HG02884 (cell line): ENCODE data around the gene SDR9C7.
"Not testable (repeated sequence)": the region's sequence is repeated elsewhere in the genome, so short reads cannot be mapped to it uniquely, and the experiment has no call there.

Experiments used
- ATAC-seq: cut with Tn5 transposase; IDR thresholded peaks from one replicate; pipeline ENCODE4 v1.9.1; 2021; ENCODE audit warnings: mild to moderate bottlenecking, moderate library complexity; ENCODE audit not compliant: unreplicated experiment

SDR9C7 gene

DNA sequence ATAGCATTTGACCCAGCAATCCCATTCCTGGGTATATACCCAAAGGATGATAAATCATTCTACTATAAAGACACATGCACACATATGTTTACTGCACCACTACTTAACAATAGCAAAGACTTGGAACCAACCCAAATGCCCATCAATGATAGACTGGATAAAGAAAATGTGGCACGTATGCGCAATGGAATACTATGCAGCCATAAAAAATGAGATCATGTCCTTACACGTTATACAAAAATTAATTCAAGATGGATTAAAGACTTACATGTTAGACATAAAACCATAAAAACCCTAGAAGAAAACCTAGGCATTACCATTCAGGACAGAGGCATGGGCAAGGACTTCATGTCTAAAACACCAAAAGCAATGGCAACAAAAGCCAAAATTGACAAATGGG is 16.1 kb downstream of the SDR9C7 start:
- ATAC-seq: not testable (repeated sequence)

DNA sequence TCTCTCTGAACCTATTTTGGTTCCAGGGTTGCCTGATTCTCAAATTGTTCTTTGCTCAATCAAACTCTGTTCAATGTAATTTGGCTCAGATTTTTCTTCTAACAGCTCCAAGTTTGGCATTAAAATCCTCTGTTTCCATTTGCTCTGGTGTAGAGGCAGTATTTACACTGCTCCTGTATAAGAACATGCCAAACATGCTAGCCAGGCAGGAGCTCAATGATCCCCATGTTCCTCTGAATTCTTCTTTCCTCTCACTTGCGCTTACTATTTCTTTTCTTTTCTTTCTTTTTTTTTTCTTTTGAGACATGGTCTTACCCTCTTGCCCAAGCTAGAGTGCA is 17.2 kb downstream of the SDR9C7 start:
- no peak for ATAC-seq

DNA sequence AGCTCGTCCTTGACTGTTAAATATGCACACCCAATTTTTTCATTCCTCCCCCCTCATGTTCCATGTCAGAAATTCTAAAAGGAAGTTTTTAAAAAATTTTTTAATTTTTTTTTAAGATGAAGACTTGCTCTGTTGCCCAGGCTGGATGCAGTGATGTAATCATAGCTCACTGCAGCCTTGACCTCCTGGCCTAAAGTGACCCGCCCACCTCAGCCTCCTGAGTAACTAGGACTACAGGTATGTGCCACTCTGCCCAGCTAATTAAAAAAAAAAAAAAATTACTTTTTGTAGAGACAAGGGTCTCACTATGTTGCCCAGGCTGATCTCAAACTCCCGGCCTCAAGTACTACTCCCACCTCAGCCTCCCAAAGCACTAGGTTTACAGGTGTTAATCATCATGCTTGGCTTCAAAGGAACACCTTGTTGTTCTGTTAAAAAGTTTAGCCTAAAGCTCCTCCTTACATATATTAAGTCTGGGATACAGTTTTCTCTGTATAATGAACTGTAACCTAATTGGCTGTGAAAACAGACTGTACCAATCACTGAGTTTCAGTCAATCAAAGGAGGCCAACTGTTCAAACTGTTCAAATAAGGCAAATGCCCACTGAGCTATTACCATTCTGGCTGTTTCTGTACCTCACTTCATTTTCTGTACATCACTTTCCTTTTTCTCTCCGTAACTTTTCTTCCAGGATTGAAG is 17.8 kb downstream of the SDR9C7 start:
- no peak for ATAC-seq

DNA sequence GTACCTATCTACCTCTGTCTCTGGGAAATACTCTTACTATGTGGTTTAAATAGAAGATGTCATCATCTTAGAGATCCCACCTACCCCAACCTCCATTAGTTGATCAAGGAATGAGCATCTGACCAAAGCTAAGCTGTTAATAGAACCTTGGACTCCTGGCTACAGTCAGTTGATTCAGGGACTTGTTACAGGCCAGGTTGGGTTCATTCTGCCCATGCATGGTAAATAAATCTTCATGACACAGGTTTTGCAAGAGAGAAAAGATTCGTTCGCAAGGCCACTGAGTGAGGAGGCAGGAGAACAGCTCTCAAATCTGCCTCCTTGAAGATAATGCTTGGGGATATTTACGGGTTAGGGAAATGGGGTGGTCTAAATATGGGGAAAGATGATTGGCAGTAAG is 19.5 kb downstream of the SDR9C7 start:
- ATAC-seq: no peak

DNA sequence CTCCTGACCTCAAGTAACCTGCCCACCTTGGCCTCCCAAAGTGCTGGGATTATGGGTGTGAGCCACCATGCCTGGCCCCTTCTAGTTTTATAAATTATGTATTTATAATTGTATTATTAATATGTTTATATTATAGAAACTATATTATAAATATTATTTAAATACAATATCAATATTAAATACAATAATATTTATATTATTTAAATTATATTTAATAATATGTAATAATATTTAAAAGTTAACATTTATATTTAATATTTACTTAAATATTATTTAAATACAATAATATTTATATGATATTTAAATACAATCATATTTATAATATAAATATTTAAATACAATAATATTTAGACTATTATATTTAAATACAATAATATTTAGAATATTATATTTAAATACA is 20.0 kb downstream of the SDR9C7 start:
- no peak for ATAC-seq

DNA sequence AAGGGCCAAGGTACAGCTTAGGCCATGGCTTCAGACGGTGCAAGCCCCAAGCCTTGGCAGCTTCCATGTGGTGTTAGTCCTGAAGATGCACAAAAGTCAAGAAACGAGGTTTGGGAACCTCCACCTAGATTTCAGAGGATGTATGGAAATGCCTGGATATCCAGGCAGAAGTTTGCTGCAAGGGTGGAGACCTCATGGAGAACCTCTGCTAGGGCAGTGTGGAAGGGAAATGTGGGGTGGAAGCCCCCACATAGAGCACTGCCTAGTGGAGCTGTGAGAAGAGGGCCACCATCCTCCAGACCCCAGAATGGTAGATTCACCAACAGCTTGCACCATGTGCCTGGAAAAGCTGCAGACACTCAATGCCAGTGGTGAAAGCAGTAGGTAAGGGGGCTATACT is 24.8 kb downstream of the SDR9C7 start:
- ATAC-seq: not testable (repeated sequence)

DNA sequence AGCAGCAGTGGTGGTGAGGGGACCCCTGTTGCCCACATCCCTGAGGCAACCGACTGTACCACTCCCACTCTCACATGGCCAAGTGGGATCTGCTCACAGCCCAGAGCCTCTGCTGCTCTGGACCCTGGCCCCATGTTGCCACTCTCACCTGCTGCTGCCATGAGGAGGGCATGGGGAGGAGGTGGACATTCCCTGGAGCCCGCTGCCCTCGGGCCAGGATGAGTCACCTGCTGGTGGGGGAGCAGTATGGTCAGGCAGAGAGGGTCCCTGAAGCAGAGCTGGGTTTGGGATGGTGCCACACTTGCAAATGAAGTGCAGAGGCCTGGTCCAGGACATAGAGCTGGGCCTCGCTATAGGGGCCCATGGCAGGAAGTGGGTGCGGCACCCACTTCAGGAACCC is 26.1 kb downstream of the SDR9C7 start:
- no peak for ATAC-seq

DNA sequence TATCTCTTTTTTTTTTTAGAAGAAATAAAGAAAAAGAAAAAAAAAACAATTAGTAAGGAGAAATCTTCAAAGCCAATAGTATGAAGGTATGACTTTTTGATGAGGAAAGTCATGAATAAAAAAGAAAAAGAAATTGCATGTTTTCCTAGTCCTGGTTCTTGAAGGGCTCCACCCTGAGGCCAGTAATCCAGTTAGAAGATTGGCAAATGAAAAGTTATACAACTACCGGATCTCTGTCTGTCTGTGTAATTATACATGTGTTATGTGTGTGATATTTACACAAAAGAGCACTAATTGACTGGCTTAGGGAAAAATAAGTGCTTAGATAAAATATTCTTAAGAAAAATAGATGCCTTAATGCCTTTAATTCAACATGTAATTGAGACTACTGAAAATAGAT is 28.4 kb downstream of the SDR9C7 start:
- ATAC-seq: no peak

DNA sequence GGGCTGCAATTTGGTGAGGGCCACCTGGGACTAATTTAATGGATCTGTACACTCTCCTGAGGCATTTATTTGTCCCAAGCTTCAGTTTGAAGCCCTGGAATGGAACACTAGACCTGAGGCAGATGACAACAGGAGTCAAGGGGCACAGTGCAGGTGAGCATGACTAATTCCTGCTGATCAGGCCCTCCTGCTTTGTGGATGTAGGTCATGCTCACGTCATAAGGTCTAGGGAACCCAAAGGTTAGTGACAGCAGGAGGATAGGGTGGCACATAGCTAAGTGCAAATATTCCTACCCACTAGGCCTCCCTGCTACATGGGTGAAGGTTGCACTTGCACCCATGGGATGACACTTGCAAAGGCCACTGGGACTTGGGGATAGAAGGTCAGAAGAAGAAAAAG is 30.8 kb downstream of the SDR9C7 start:
- ATAC-seq: no peak

DNA sequence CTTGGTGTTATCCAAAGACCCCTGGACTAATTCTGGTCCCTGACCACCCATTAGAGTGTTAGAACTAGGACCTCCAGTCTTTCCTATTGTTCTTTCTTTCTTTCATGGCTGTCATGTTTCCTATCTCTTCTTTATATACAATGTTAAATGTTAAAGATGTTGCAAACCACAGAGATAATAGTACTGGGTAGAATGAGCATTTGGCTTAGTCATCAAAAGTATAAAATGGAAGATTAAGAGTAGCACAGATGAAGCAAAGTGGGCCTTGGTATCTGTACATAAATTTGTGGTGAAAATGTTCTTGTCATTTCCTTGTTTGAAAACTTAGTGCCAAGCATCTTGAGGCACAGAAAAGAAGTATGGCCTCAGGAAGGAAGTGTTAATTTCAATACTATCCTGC is 32.9 kb downstream of the SDR9C7 start:
- ATAC-seq: not testable (repeated sequence)

DNA sequence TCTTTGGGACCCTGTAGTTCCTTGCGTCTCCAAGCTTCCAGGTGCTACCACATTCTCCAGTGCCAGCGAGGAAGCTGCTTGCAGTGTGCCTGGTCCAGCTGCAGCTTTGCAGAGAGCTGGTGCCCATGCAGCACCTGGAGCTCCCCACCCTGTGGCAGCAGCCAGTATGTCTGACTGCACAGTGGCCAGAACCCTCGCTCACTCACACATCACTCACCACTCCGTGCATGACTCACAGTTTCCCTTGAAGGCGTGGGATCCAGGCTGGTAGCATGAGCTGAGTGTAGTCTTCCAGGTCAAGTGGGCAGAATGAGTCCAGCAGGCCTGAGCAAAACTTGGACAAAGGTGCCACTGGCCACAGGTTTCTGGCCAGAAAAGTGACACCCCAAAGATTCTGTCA is 33.6 kb downstream of the SDR9C7 start:
- ATAC-seq: no peak

DNA sequence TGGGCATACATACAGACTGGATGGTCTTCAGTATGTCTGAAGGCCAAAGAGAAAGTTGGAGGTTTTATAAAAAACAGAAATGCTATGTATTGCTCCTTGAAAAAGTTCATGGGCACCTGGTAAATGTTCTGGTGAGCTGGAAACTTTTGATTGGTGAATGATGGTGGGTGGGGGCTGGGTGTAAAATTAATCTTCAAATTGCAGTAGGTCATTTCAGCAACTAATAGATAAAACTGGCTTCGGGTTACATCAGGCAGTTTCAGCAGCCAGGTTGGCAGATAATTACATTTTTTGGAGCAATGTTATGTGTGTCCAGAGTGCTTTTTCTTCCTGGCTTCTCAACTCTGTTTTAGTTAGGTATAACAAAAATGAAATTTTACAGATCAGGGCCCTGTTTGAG is 35.3 kb downstream of the SDR9C7 start:
- ATAC-seq: no peak

DNA sequence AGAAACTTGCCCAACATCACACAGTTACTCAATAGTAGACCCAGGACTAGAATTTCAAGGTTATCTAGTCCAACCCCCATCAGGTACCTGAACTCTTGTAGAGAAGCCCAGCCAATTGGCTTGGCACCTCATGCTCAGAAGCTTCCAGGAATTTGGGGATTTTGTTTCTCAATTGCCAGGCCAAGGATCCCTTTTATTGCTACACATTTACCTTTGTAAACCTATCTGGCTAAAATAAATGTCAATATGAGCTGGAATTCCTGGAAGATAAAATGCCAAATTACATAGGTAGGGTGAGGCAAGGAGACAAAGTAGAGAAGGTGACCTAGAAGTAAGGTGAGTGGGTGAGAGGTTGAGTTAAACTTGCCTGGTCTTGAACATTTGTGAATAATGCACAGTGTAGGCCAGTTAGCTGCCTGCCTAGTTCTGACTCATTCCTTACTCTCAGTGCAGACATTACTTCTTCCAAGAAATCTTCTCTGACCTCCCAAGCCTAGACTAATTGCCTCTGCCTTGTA is 36.3 kb downstream of the SDR9C7 start:
- no peak for ATAC-seq

DNA sequence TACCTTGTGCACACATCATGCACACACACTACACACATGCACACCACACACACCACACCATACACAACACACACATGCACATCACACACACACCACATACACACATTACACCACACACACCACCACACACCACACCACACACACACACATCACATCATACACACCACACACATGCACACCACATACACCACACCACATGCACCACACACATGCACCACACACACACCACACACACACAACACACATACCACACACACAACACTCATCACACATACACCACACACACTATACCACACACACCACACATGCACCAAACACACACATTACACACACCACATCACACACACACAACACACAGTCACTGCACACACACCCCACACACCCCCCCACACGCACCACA is 38.1 kb downstream of the SDR9C7 start:
- no peak for ATAC-seq

DNA sequence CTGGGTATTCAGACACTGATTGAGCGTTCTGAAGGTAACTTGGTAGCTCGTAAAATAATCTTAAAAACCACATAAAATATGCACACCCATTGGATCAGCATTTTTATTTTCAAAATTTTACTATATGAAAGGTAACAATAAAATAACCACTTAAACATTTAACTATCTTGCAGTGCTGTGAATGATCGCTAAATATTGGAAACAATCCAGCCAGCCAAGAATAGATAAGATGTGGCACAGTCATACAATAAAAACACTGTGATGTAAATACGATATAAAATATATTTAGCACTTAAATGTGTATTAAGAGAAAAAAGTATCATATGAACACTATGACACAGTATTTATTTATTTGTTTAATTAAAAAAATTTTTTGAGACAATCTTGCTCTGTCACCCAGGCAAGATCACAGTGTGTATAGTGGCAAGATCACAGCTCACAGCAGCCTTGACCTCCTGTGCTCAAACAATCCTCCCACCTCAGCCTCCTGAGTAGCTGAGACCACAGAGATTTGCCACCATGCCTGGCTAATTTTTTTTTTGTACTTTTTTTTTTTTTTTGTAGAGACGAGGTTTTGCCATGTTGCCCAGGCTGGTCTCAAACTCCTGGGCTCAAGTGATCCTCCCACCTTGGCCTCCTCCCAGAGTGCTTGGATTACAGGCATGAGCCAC is 39.4 kb downstream of the SDR9C7 start:
- no peak for ATAC-seq

DNA sequence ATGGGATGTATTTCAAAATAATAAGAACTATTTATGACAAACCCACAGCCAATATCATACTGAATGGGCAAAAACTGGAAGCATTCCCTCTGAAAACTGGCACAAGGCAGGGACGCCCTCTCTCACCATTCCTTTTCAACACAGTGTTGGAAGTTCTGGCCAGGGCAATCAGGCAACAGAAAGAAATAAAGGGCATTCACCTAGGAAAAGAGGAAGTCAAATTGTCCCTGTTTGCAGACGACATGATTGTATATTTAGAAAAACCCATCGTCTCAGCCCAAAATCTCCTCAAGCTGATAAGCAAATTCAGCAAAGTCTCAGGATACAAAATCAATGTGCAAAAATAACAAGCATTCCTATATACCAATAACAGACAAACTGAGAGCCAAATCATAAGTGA is 42.3 kb downstream of the SDR9C7 start:
- ATAC-seq: not testable (repeated sequence)

DNA sequence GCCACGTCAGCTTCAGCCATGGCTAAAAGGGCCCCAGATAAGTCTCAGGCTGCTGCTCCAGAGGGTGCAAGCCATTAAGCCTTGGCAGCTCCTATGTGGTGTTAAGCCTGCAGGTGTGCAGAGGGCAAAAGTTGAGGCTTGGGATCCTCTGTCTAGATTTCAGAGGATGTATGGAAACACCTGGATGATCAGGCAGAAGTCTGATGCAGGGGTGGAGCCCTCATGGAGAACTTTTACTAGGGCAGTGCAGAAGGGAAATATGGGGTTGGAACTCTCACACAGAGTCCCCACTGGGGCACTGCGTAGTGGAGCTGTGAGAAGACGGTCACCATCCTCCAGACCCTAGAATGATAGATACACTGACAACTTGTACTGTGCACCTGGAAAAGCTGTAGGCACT is 47.9 kb downstream of the SDR9C7 start:
- no peak for ATAC-seq

DNA sequence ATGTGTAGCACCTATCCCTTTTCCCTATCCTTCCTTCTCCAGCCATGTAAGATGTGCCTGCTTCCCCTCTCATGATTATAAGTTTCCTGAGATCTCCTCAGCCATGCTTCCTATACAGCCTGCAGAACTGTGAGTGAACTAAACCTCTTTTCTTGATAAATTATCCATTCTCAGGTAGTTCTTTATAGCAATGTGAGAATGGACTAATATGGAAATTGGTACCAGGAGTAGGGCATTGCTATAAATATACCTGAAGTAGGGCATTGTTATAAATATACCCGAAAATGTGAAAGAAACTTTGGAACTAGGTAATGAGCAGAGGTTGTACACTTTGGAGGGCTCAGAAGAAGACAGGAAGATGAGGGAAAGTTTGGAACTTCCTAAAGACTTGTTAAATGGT is 48.9 kb downstream of the SDR9C7 start:
- no peak for ATAC-seq

DNA sequence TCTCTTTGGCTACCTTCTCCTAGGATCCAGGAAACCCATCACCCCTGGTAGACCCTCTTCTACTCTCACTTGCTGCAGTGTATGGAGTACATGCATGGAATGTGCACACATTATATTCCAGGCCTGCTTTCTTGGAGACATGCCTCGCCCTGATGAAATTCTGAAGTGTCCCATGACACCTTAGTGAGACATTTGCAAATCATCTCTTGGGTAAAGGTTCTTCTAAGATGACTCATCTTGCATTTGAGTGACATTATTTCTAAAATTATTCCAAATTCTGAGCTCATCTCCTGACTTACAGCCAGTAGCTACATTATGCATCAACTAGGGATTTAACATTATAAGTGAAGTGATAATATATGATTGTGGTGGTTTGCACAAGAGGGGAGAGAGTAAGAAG is 49.8 kb downstream of the SDR9C7 start:
- no peak for ATAC-seq

DNA sequence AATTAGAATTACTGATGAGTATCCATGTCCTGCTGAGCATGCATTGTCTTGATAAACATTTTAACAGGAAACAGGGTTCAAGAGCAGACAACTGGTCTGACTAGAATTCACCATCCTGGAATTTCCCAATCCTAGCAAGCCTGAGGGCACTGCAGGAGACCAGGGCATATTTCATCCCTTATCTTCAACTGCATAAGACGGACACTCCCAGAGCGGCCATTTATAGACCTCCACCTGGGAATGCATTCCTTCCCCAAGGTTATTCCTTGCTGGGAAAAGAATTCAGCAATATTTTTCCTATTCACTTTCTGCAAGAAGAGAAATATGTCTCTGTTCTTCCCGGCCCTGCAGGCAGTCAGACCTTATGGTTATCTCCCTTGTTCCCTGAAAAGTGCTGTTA is 51.8 kb downstream of the SDR9C7 start:
- ATAC-seq: not testable (repeated sequence)

DNA sequence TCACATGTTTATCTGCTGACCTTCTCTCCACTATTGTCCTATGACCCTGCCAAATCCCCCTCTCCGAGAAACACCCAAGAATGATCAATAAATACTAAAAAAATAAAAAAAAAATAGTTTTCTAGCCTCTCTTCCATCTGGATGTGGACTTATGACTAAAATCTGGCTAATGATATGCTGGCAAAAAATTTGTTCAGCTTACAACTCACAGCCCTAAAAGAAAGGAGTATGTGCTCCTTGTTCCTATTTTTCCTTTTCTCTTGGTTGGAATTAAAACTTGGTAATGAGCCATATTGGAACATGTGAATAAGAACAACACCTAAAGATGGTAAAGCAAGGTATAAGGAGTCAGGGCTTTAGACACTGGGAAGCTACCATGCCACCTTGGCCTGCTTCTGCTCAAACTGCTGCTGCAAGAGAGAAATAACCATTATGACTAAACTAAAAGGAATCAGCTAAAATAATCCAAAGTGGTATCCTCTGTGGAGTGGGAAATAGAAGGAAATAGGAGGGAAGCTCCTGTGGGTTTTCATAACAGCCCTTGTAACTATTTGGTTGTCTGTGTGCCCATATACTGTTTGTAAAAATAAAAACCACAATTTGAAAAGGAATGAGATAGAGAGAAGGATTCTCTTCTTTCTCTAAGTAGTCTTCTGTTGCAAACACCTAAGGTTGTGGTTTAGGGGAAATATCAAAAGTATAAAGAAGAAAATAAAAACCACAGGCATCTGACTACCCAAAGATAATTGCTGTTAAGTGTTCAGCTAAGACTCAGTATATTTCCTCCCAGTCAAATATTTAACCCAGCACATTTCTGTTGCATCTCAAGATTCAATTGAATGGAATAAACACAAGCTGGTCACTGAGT is 53.8 kb downstream of the SDR9C7 start:
- ATAC-seq: no peak
